SIG-M5 (cell line): Measurements from ENCODE around the gene ANO2.

ENCODE experiments used
- DNase-seq: peaks from one replicate; lab custom pipeline; 2025; lab: John Stamatoyannopoulos, UW

ANO2 gene

GRCh38 chr12:5513406-5513805 lies 431.7 kb downstream of the ANO2 start:
- no peak for DNase-seq
